H1 (cell line): ENCODE data around the gene CREG2. TPM values are rescaled to one million over a fixed set of nuclear protein-coding genes. Genes with fewer than 3 reads are reported as not detected.

Experiments used
- CTCF ChIP-seq, 3 experiments: IDR thresholded peaks; 1 replicate in 2 of 3; 2 replicates in 1 of 3; pipeline versions ENCODE4 v1.5.1 to v1.6.1; 2011; ENCODE audit warnings: low read length in 3 of 3, mild to moderate bottlenecking in 3 of 3, inconsistent platforms in 2 of 3, low read depth in 1 of 3, moderate library complexity in 1 of 3; ENCODE audit not compliant: insufficient read depth in 1 of 3; ENCODE audit errors: control extremely low read depth in 1 of 3
- KDM5A ChIP-seq: fragments of 200-600 bp; IDR thresholded peaks from 2 replicates; pipeline ENCODE4 v1.7.1; 2012; ENCODE audit warnings: mild to moderate bottlenecking, low read length, inconsistent platforms, mixed read lengths
- PHF8 ChIP-seq: fragments of 200-600 bp; sonication (generic); conservative IDR thresholded peaks from 2 replicates; pipeline ENCODE4 v1.7.1; 2012; ENCODE audit warnings: low read depth, mild to moderate bottlenecking, inconsistent platforms, low read length, moderate library complexity
- POLR2A ChIP-seq, 2 experiments: IDR thresholded peaks; 1 replicate in 1 of 2; 2 replicates in 1 of 2; pipeline ENCODE4 v1.6.1; 2011; ENCODE audit warnings: low read depth in 2 of 2, low read length in 2 of 2, mild to moderate bottlenecking in 2 of 2; ENCODE audit errors: control extremely low read depth in 1 of 2
- RFX5 ChIP-seq: IDR thresholded peaks from 2 replicates; pipeline ENCODE4 v1.6.1; 2011; ENCODE audit warnings: low read depth, low read length, improper control_type of control experiment, borderline replicate concordance
- polyA plus RNA-seq, 7 experiments: library from polyadenylated mRNA; depleted of rRNA in 3 of 7; stranded (reverse) in 5 of 7; unstranded in 2 of 7; fragments of >200 nt in 5 of 7; fragments of 200-250 nt in 2 of 7; gene quantifications; 1 replicate in 5 of 7; 2 replicates in 1 of 7; 4 replicates in 1 of 7; pipeline versions ENCODE4 v1.2.1 to v1.2.3, GENCODE V29; 2011 to 2013; ENCODE audit warnings: missing spikeins in 2 of 7, mixed read lengths in 2 of 7
- total RNA-seq: library from RNA; stranded (reverse); fragmentation: NEBNext Ultra II Directional; extraction: Animal tissue kit (Norgen Biotek cat#: 25700); gene quantifications from 2 replicates; pipeline ENCODE4 v1.2.1, GENCODE V29; 2021

Gene CREG2
- total and polyA plus RNA-seq, 2 of the 8 experiments (the other 6 are each of a cell fraction or from before 2014, with no cell fraction given) = 2.0 to 2.2 TPM

DNA sequence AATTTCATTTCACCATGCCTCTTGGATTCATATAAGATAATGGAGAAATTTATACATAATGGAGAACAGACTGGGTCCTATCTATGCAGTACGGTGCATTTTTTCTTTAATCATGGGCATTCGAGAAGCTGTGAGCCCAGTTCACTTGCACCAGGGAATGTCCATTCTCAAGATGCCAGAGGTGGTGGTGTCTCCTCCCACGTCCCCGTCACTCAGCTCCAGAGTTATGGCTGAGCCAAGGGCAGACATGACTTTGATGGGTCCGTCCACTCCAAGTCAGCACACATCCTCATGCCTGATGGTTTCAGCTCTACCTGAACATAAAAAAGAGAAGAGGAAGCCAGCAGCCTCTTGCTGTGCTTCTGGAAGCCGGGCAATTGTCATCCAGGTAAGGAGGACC is 42.1 kb upstream of the CREG2 start (continued):
- no peak for TF ChIP-seq CTCF (IDR thresholded peaks at IDR 0.05; ENCODE audit: control extremely low read depth in 1 of 3, insufficient read depth in 1 of 3, low read depth in 1 of 3, low read length in 3 of 3)
- TF ChIP-seq PHF8 = no peak
- no peak for TF ChIP-seq KDM5A
- TF ChIP-seq POLR2A (IDR thresholded peaks at IDR 0.05; ENCODE audit: control extremely low read depth in 1 of 2, low read depth in 2 of 2, low read length in 2 of 2) = no peak
- TF ChIP-seq RFX5 = no peak
